SJSA1 (cell line): ENCODE measurements around the gene TRMT5. TPM values are rescaled to one million over a fixed set of nuclear protein-coding genes. Genes with fewer than 3 reads are reported as not detected.

Source experiments
- DNase-seq, 2 experiments: peaks; one replicate each; pipeline ENCODE4 v3.0.0-alpha.2; 2015 to 2020; ENCODE audit warnings: low spot score in 2 of 2, low read depth in 1 of 2
- H3K27ac ChIP-seq: fragments of 250-450 bp; sonication (Bioruptor Pico); 2 replicates; pipeline ENCODE4 v1.5.1; 2020; ENCODE audit warnings: mild to moderate bottlenecking, moderate library complexity
- H3K27me3 ChIP-seq: fragments of 250-450 bp; sonication (Bioruptor Pico); replicated peaks from 2 replicates; pipeline ENCODE4 v1.5.1; 2020; ENCODE audit warnings: mild to moderate bottlenecking, moderate library complexity
- H3K36me3 ChIP-seq: fragments of 250-450 bp; sonication (Bioruptor Pico); 2 replicates; pipeline ENCODE4 v1.5.1; 2020; ENCODE audit warnings: mild to moderate bottlenecking
- H3K4me1 ChIP-seq: fragments of 250-450 bp; sonication (Bioruptor Pico); replicated peaks from 2 replicates; pipeline ENCODE4 v1.6.1; 2021; ENCODE audit warnings: mild to moderate bottlenecking
- H3K4me3 ChIP-seq: fragments of 250-450 bp; sonication (Bioruptor Pico); 2 replicates; pipeline ENCODE4 v1.5.1; 2020; ENCODE audit warnings: mild to moderate bottlenecking
- H3K9me3 ChIP-seq: fragments of 250-450 bp; sonication (Bioruptor Pico); replicated peaks from 2 replicates; pipeline ENCODE4 v1.5.1; 2020; ENCODE audit warnings: mild to moderate bottlenecking
- total RNA-seq: library from RNA; depleted of rRNA; stranded (reverse); fragments of >200 nt; shearing (Covaris generic); gene quantifications from 2 replicates; pipeline ENCODE4 v1.2.3, GENCODE V29; 2014; rRNA removed

Gene TRMT5
- total RNA-seq, 1 experiment from 2014 or later = 14.8 TPM

DNA sequence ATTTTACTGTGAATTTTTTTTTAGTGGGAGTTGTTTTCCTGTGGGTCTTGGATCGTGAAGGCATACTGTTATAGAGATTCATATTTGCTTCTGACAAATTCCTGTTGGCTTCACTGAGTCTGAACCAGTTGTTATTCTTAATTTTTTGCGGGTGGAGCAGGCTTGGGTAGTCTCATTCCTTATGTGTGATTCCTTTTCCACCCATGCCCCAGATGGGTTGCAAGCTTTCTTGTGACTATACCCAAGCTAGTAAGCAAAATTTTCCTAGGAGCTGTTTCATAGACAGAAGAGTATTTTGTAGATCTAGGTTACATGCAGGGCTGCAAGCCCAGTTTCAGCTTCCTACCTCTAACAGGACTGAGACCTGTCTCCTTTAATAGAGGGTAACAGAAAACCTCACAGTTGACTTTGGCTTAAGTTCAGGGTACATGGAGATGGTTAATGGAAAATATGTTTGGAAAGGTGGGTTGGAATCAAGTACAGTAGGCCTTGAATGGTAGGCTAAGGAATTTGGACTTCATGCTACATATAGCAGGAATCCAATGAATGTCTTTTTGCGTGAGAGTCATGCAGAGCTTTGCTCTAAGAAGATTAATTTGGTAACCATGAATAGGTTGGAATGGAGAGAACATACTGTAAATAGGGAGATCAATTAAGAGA, 29.0 kb downstream of the TRMT5 start:
- Histone ChIP-seq H3K4me1 (no peaks in the 10 kb centered on the region), H3K4me3 (no peak overlapping the region), H3K27me3 (no peaks in the 10 kb centered on the region), H3K27ac (no peak overlapping the region), H3K36me3 (no peaks in the 10 kb centered on the region), H3K9me3 (no peaks in the 10 kb centered on the region; the same call in 1 of the 2 replicates)
- DNase-seq = no peak

DNA sequence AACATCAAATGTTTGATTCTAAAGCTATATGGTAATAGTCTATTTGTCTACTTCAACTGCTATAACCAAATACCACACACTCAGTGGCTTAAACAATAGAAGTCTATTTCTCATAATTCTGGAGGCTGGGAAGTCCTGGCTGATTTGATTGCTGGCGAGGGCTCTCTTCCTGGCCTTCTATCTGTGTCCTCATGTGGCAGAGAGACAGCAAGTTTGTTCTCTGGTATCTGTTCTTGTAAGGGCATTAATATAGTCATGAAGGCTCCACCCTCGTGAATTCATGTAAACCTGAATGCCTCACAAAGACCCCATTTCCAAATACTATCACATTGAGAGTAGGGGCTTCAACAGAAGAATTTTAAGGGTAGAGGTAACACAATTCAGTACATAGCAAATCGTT, 34.1 kb downstream of the TRMT5 start:
- H3K4me1 ChIP-seq = peaks cover 4% of the 10 kb centered on the region; the same call in 1 of the 2 replicates
- H3K27me3 ChIP-seq = no peaks in the 10 kb centered on the region
- DNase-seq = no peak
- H3K9me3 ChIP-seq = no peaks in the 10 kb centered on the region
- H3K36me3 ChIP-seq = no peaks in the 10 kb centered on the region
- no peak overlapping the region for H3K4me3 ChIP-seq
- no peak overlapping the region for H3K27ac ChIP-seq

DNA sequence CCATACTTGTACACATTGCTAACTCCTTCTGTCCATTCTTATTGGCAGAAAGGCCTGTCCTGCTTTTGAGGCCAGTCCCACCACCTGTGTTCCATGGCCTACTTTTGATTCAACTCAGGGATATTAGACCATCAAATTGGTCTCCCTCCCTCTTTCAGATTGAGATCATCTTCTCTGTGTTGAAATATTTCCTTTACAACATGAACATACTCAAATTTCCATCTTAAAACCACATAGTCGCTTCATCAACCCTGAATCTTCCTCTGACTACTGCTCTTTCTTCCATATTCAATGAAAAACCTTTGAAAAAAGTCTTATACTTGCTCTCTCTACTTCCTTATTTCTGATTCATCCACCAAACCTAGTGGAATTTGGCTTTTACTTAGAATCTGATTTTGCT, 34.9 kb downstream of the TRMT5 start:
- DNase-seq = no peak
- Histone ChIP-seq H3K4me3 (no peak overlapping the region), H3K27me3 (no peaks in the 10 kb centered on the region), H3K27ac (no peak overlapping the region), H3K36me3 (no peaks in the 10 kb centered on the region), H3K4me1 (peaks cover 4% of the 10 kb centered on the region; the same call in 1 of the 2 replicates), H3K9me3 (no peaks in the 10 kb centered on the region)

DNA sequence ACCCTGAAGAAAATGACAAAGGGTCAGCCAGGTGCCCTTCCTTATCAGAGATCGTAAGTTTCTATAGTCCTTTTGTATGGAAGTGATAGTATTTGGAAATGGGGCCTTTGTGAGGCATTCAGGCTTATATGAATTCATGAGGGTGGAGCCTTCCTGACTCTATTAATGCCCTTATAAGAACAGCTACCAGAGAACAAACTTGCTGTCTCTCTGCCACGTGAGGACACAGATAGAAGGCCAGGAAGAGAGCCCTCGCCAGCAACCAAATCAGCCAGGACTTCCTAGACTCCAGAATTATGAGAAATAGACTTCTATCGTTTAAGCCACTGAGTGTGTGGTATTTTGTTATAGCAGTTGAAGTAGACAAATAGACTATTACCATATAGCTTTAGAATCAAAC, 36.7 kb downstream of the TRMT5 start:
- Histone ChIP-seq H3K4me3 (no peak overlapping the region), H3K9me3 (no peaks in the 10 kb centered on the region), H3K36me3 (no peaks in the 10 kb centered on the region), H3K4me1 (peaks cover 4% of the 10 kb centered on the region; the same call in 1 of the 2 replicates), H3K27ac (no peak overlapping the region), H3K27me3 (no peaks in the 10 kb centered on the region)
- DNase-seq = no peak

DNA sequence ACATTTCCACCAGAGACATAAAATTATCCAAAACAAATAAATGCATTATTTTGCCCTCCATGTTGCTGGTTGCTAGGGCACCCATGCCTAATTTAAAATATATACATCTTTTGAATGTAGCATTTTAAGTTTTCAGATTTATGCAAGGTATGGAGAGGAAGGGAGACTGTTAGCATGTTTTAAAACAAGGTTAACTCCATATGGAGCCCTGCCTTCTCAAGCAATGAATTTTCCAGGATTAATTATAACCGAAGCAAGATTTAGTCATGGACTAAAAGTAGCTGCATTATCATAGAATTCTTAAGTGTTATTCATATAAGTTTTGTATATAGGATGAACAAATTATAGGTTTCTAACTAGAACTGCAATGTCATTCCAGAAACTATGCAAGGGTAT, 37.2 kb downstream of the TRMT5 start:
- no peak for DNase-seq
- Histone ChIP-seq H3K4me1 (peaks cover 4% of the 10 kb centered on the region; the same call in 1 of the 2 replicates), H3K36me3 (no peaks in the 10 kb centered on the region), H3K27me3 (no peaks in the 10 kb centered on the region), H3K9me3 (no peaks in the 10 kb centered on the region), H3K4me3 (no peak overlapping the region), H3K27ac (no peak overlapping the region)

DNA sequence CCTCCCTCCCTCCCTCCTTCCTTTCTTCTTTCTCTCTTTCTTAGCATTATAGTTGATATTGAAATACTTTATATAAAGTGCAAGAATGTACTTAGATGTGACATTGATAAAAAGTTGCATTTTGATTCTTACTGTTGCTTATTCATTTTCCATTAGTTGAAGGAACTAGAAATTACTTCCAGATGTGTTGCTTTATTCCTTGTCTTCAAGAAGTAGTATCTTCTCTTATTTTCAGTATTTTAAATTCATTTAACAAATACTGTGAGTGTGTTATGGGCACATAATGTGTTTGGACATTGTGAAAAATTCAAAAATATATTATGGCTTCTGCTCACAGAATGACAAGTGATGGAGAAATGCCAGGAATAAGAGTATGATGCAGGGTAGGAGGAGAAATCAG, 45.6 kb downstream of the TRMT5 start:
- Histone ChIP-seq H3K4me1 (no peaks in the 10 kb centered on the region), H3K27ac (no peak overlapping the region), H3K4me3 (no peak overlapping the region), H3K36me3 (no peaks in the 10 kb centered on the region), H3K9me3 (no peaks in the 10 kb centered on the region), H3K27me3 (no peaks in the 10 kb centered on the region)
- DNase-seq = no peak

DNA sequence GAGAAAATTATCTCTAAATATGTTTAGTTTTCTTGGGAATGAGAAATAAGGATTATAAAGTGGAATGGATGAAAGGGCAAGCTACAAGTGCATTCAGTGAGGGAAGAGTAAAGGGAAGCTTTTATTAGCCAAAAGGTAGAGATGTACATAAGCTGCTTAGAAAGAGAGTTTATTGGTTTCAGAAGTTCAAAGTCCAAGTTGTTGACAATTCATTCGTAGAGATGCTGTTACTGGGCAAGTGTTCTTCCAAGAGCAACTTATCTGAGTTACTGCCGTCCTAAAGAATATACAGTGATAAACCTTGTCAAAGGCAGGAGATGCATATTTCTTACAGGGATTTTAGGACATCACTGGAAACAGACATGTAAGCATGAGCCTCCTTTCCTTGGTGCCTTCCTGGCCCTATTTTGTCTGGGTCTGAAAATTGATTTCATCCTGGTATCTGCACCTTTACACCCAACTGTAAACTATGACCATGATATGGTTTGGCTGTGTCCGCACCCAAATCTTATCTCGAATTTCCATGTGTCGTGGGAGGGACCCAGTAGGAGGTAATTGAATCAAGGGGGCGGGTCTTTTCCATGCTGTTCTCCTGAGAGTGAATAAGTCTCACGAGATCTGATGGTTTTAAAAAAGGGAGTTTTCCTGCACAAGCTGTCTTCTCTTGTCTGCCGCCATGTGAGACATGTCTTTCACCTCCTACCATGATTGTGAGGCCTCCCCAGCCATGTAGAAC, 46.8 kb downstream of the TRMT5 start:
- H3K27ac ChIP-seq = no peak overlapping the region
- no peak for DNase-seq
- H3K9me3 ChIP-seq = no peaks in the 10 kb centered on the region
- H3K4me3 ChIP-seq = no peak overlapping the region
- no peaks in the 10 kb centered on the region for H3K27me3 ChIP-seq
- no peaks in the 10 kb centered on the region for H3K4me1 ChIP-seq
- no peaks in the 10 kb centered on the region for H3K36me3 ChIP-seq

DNA sequence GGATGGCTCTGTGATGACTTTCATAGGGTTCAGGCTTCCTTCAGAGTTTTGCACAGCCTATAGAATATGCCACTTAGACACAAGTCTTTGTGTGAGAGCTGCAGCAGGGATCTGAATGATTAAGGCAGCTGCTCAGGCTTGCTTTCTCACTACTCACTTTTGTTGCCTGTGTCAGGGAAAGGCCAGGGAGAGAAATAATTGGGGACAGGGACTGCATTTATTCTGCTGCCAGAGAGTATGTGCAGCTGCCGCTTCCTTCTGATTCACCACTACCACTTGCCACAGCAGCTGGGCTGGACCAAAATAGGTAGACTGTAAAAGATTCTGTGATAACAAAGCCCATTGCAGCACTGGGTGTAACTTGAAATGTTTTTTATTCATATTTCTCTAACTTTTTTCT, 49.7 kb downstream of the TRMT5 start:
- no peaks in the 10 kb centered on the region for H3K4me1 ChIP-seq
- H3K27me3 ChIP-seq = no peaks in the 10 kb centered on the region
- no peak for DNase-seq
- H3K4me3 ChIP-seq = no peak overlapping the region
- no peaks in the 10 kb centered on the region for H3K9me3 ChIP-seq
- no peak overlapping the region for H3K27ac ChIP-seq
- no peaks in the 10 kb centered on the region for H3K36me3 ChIP-seq

DNA sequence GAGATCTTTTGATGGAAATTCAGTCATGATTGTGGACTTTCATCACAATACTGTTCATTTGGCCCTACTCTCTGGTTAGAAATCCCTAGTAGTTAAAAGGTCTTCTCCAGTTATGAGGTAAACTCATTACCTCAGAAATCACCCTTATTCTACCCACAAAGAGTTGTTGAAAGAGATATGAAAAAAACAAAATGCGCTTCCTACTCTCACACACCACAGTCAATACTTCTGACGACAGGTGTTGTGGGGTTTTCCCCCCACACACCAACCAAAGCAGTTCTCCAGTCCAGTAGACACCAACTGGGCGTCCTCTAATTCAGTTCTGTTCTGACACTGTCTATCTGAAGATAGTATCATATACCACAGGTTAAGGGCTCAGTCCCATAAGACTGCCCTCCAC, 54.9 kb downstream of the TRMT5 start:
- no peaks in the 10 kb centered on the region for H3K27me3 ChIP-seq

DNA sequence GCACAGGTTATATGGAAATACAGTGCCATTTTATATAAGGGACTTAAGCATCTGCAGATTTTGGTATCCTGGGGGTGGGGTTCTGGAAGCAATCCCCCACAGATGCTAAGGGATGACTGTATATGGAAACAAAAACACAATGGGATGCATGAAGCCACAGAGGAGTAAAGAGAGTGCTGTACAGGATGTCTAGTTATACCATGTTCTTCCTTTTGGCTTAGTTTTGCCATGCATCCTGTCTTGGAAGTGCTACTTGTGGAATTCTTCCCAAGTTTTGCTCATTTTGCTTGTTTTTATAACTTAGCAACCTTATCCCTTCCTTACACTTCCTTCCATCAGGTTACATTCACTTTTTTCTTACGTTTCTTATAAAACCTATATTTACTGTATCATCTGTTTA, 55.6 kb downstream of the TRMT5 start:
- no peaks in the 10 kb centered on the region for H3K27me3 ChIP-seq
- no peaks in the 10 kb centered on the region for H3K4me1 ChIP-seq
- H3K9me3 ChIP-seq = no peaks in the 10 kb centered on the region
- no peak for DNase-seq
- H3K27ac ChIP-seq = no peak overlapping the region
- no peaks in the 10 kb centered on the region for H3K36me3 ChIP-seq
- H3K4me3 ChIP-seq = no peak overlapping the region

More for the DNA sequence above, 54.9 kb downstream of the TRMT5 start:
- H3K36me3 ChIP-seq = no peaks in the 10 kb centered on the region
- no peaks in the 10 kb centered on the region for H3K4me1 ChIP-seq
- H3K4me3 ChIP-seq = no peak overlapping the region
- no peak for DNase-seq
- no peak overlapping the region for H3K27ac ChIP-seq
- H3K9me3 ChIP-seq = no peaks in the 10 kb centered on the region

DNA sequence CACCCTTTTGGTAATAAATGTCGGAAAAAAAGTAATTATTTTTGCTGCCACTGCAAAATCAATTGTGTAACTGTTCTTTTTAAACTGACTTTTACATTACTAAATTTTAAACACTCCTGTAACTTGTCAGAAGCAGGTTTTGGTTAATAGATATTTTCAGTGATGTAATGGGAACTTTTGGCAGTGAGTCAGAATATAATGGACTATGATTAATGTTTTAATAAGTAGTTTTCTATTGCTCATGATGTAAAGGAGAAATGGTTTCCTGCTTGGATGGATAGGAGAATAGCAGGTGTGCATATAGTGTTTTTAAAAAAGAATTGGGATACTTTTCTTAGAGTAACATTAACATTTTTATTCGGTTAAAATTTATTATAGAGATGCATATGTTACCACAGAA, 58.8 kb downstream of the TRMT5 start:
- Histone ChIP-seq H3K27ac (no peak overlapping the region), H3K4me1 (no peaks in the 10 kb centered on the region), H3K9me3 (no peaks in the 10 kb centered on the region), H3K27me3 (no peaks in the 10 kb centered on the region), H3K4me3 (no peak overlapping the region), H3K36me3 (no peaks in the 10 kb centered on the region)
- DNase-seq = no peak

Other genes starting within 250 kb of the TRMT5 start
- 69.8 and 115 TPM in 2 replicates for gene MNAT1, start 246.3 kb downstream of the TRMT5 start, total RNA-seq
- 16.8 and 22.8 TPM in 2 replicates for gene SLC38A6, start 166 bp upstream of the TRMT5 start, total RNA-seq